WTC11 (cell line): Measurements from ENCODE around the gene PPP2R3C. TPM values are rescaled to one million over a fixed set of nuclear protein-coding genes. Genes with fewer than 3 reads are reported as not detected.

Experiments used
- ATAC-seq: fragments of 200-7000 bp; cut with Tn5 transposase; 2 replicates; pipeline ENCODE4 v1.10.0; 2021; ENCODE audit warnings: mild to moderate bottlenecking, moderate library complexity
- CTCF ChIA-PET: fragments of 300-600 bp; sonication (Branson Sonifier 250); formaldehyde crosslinking; loops from one replicate; lab custom pipeline; 2021; ENCODE audit warnings: antibody characterized with exemption; lab: Charles Lee
- POLR2A ChIA-PET: fragments of 350-600 bp; sonication (Branson Sonifier 250); formaldehyde crosslinking; loops from one replicate; lab custom pipeline; 2021; ENCODE audit warnings: antibody characterized with exemption; lab: Charles Lee
- DNase-seq: peaks from one replicate; pipeline ENCODE4 v3.0.0; 2021; ENCODE audit warnings: low spot score
- H3K27ac Mint-ChIP-seq: 2 replicates; pipeline ENCODE4 v1.8.0; 2021; ENCODE audit warnings: mixed read lengths
- H3K27me3 Mint-ChIP-seq: 2 replicates; pipeline ENCODE4 v1.8.0; 2021; ENCODE audit warnings: low read depth, mild to moderate bottlenecking, moderate library complexity, mixed read lengths
- H3K36me3 Mint-ChIP-seq: 2 replicates; pipeline ENCODE4 v1.8.0; 2021; ENCODE audit warnings: mixed read lengths
- H3K4me1 Mint-ChIP-seq: 2 replicates; pipeline ENCODE4 v1.8.0; 2022; ENCODE audit warnings: mixed read lengths
- H3K4me3 Mint-ChIP-seq: 2 replicates; pipeline ENCODE4 v1.8.0; 2021; ENCODE audit warnings: mild to moderate bottlenecking, moderate library complexity, mixed read lengths
- H3K9me3 Mint-ChIP-seq: 2 replicates; pipeline ENCODE4 v1.8.0; 2021; ENCODE audit warnings: mixed read lengths
- E2F5 ChIP-seq: sonication (generic); formaldehyde crosslinking; IDR thresholded peaks from 2 replicates; pipeline ENCODE4 v1.8.1; 2022; ENCODE audit warnings: mild to moderate bottlenecking, moderate library complexity, missing genetic modification reagents
- FOXK1 ChIP-seq: sonication (generic); formaldehyde crosslinking; IDR thresholded peaks from 2 replicates; pipeline ENCODE4 v1.8.0; 2022; ENCODE audit warnings: mild to moderate bottlenecking, moderate library complexity, missing genetic modification reagents
- IRF1 ChIP-seq: sonication (generic); formaldehyde crosslinking; IDR thresholded peaks from 2 replicates; pipeline ENCODE4 v1.8.0; 2023; ENCODE audit warnings: missing genetic modification reagents
- IRF2 ChIP-seq: sonication (generic); formaldehyde crosslinking; IDR thresholded peaks from 2 replicates; pipeline ENCODE4 v1.8.0; 2022; ENCODE audit warnings: low read depth, missing genetic modification reagents, borderline replicate concordance
- JAZF1 ChIP-seq: fragments of 250-450 bp; sonication (Bioruptor Pico); IDR thresholded peaks from 2 replicates; pipeline ENCODE4 v1.9.0; 2021; ENCODE audit warnings: moderate library complexity, mild to moderate bottlenecking, inconsistent platforms
- NFE2L1 ChIP-seq: sonication (generic); formaldehyde crosslinking; IDR thresholded peaks from 2 replicates; pipeline ENCODE4 v1.8.1; 2023; ENCODE audit warnings: missing genetic modification reagents
- NFYB ChIP-seq: sonication (generic); formaldehyde crosslinking; conservative IDR thresholded peaks from 2 replicates; pipeline ENCODE4 v1.8.0; 2022; ENCODE audit warnings: low read depth, missing genetic modification reagents
- PRDM15 ChIP-seq: sonication (generic); formaldehyde crosslinking; IDR thresholded peaks from 2 replicates; pipeline ENCODE4 v1.8.0; 2022; ENCODE audit warnings: missing genetic modification reagents
- SMAD3 ChIP-seq: sonication (generic); formaldehyde crosslinking; IDR thresholded peaks from 2 replicates; pipeline ENCODE4 v1.8.0; 2022; ENCODE audit warnings: missing genetic modification reagents, mild to moderate bottlenecking, borderline replicate concordance
- ZNF219 ChIP-seq: sonication (generic); formaldehyde crosslinking; IDR thresholded peaks from 2 replicates; pipeline ENCODE4 v1.8.0; 2023; ENCODE audit warnings: missing genetic modification reagents, mild to moderate bottlenecking, borderline replicate concordance
- ZNF671 ChIP-seq: fragments of 250-450 bp; sonication (Bioruptor Pico); IDR thresholded peaks from 2 replicates; pipeline ENCODE4 v1.8.0; 2021; ENCODE audit warnings: mild to moderate bottlenecking
- total RNA-seq: library from RNA; stranded (reverse); gene quantifications from 3 replicates; pipeline ENCODE4 v1.2.3, GENCODE V29; 2021
- TF ChIP-seq, protein P1 (sequence below): sonication (generic); formaldehyde crosslinking; IDR thresholded peaks from 2 replicates; pipeline ENCODE4 v1.8.0; 2022; ENCODE audit warnings: mild to moderate bottlenecking, missing genetic modification reagents
- TF ChIP-seq, protein P2 (sequence below): sonication (generic); formaldehyde crosslinking; IDR thresholded peaks from 2 replicates; pipeline ENCODE4 v1.8.1; 2022; ENCODE audit warnings: low read depth, mild to moderate bottlenecking, moderate library complexity, missing genetic modification reagents, borderline replicate concordance
- TF ChIP-seq, protein P3 (sequence below): fragments of 250-450 bp; sonication (Bioruptor Pico); conservative IDR thresholded peaks from 2 replicates; pipeline ENCODE4 v1.9.0; 2021; ENCODE audit warnings: mild to moderate bottlenecking
- TF ChIP-seq, protein P4 (sequence below): sonication (generic); formaldehyde crosslinking; IDR thresholded peaks from 2 replicates; pipeline ENCODE4 v1.8.1; 2023; ENCODE audit warnings: mild to moderate bottlenecking, moderate library complexity, missing genetic modification reagents
- TF ChIP-seq, protein P5 (sequence below): sonication (generic); formaldehyde crosslinking; IDR thresholded peaks from 2 replicates; pipeline ENCODE4 v1.8.1; 2022; ENCODE audit warnings: low read depth, missing genetic modification reagents, borderline replicate concordance

The PPP2R3C gene
- total RNA-seq, 1 experiment from 2014 or later: 31.6 TPM

DNA sequence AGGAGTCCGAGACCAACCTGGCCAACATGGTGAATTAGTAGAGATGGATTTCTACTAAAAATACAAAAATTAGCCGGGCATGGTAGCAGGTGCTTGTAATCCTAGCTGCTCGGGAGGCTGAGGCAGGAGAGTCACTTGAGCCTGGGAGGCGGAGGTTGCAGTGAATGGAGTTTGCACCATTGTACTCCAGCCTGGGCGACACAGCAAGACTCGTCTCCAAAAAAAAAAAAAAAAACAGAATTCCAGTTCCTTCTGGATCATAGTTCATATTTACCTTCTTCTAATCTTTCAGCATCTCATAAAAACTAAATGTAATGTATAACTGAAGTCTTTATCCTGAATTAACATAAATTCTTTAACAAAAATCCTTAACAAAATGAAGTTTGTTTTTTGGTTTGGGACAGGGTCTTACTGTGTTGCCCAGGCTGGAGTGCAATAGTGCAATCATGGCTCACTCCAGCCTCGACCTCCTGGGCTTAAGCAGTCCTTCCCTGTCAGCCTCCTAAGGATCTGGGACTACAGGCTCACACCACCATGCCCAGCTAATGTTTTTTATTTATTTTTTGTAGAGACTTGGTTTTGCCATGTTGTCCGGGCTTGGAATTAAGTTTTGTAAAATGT, 38.1 kb downstream of the PPP2R3C start (continued):
- TF ChIP-seq ZNF219 (CRISPR knock-in tag) (no peak), E2F5 (CRISPR knock-in tag) (no peak), SMAD3 (CRISPR knock-in tag) (no peak), PRDM15 (no peak)
- TF ChIP-seq, protein P1, sequence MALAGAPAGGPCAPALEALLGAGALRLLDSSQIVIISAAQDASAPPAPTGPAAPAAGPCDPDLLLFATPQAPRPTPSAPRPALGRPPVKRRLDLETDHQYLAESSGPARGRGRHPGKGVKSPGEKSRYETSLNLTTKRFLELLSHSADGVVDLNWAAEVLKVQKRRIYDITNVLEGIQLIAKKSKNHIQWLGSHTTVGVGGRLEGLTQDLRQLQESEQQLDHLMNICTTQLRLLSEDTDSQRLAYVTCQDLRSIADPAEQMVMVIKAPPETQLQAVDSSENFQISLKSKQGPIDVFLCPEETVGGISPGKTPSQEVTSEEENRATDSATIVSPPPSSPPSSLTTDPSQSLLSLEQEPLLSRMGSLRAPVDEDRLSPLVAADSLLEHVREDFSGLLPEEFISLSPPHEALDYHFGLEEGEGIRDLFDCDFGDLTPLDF: no peak
- TF ChIP-seq, protein P2, sequence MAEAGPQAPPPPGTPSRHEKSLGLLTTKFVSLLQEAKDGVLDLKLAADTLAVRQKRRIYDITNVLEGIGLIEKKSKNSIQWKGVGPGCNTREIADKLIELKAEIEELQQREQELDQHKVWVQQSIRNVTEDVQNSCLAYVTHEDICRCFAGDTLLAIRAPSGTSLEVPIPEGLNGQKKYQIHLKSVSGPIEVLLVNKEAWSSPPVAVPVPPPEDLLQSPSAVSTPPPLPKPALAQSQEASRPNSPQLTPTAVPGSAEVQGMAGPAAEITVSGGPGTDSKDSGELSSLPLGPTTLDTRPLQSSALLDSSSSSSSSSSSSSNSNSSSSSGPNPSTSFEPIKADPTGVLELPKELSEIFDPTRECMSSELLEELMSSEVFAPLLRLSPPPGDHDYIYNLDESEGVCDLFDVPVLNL (CRISPR knock-in tag): no peak

GRCh38 chr14:35079742-35080141, 42.0 kb downstream of the PPP2R3C start:
- H3K4me1 Mint-ChIP-seq: no peaks in the 10 kb centered on the region
- TF ChIP-seq IRF2 (no peak), SMAD3 (CRISPR knock-in tag) (no peak), IRF1 (CRISPR knock-in tag) (no peak), FOXK1 (CRISPR knock-in tag) (no peak), ZNF671 (no peak), NFE2L1 (CRISPR knock-in tag) (no peak), NFYB (CRISPR knock-in tag) (no peak), JAZF1 (no peak)
- TF ChIP-seq, protein P3, sequence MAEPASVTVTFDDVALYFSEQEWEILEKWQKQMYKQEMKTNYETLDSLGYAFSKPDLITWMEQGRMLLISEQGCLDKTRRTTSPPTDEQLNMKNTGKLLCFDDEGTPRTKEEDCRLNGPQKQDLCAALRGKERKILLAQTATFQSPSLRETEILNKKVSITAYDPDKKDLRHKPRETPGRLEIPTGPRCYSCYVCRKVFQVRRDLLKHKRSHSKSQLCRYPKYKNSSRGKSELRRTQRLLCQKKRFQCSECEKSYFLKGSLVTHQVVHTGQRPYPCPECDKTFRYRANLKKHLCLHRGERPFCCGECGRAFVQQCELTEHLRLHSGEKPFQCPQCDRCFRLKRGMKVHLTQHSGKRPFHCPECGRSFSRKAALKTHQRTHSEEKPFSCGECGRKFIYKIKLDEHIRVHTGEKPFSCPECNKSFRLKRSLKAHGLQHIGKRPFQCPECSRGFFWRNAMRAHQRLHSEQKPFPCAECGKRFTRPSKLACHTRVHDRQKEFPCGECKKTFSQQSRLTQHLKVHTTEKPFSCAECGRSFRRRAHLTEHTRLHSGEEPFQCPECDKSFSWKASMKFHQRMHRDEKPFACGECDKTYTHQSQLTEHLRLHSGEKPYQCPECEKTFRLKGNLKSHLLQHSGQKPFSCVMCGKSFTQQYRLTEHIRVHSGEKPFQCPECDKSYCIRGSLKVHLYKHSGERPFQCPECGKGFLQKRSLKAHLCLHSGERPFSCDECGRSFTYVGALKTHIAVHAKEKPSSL: no peak
- TF ChIP-seq, protein P4, sequence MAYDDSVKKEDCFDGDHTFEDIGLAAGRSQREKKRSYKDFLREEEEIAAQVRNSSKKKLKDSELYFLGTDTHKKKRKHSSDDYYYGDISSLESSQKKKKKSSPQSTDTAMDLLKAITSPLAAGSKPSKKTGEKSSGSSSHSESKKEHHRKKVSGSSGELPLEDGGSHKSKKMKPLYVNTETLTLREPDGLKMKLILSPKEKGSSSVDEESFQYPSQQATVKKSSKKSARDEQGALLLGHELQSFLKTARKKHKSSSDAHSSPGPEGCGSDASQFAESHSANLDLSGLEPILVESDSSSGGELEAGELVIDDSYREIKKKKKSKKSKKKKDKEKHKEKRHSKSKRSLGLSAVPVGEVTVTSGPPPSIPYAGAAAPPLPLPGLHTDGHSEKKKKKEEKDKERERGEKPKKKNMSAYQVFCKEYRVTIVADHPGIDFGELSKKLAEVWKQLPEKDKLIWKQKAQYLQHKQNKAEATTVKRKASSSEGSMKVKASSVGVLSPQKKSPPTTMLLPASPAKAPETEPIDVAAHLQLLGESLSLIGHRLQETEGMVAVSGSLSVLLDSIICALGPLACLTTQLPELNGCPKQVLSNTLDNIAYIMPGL: no peak
- TF ChIP-seq, protein P5, sequence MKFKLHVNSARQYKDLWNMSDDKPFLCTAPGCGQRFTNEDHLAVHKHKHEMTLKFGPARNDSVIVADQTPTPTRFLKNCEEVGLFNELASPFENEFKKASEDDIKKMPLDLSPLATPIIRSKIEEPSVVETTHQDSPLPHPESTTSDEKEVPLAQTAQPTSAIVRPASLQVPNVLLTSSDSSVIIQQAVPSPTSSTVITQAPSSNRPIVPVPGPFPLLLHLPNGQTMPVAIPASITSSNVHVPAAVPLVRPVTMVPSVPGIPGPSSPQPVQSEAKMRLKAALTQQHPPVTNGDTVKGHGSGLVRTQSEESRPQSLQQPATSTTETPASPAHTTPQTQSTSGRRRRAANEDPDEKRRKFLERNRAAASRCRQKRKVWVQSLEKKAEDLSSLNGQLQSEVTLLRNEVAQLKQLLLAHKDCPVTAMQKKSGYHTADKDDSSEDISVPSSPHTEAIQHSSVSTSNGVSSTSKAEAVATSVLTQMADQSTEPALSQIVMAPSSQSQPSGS (CRISPR knock-in tag): no peak
- TF ChIP-seq, all 79 proteins: peak for 0
- H3K4me3 Mint-ChIP-seq: no peak overlapping the region
- no peak for ATAC-seq
- no peak overlapping the region for H3K27ac Mint-ChIP-seq
- no peaks in the 10 kb centered on the region for H3K9me3 Mint-ChIP-seq
- no peak for DNase-seq
- H3K27me3 Mint-ChIP-seq: no peaks in the 10 kb centered on the region
- peaks cover 19% of the 10 kb centered on the region for H3K36me3 Mint-ChIP-seq
- ChIA-PET CTCF (no interaction called here), POLR2A (no interaction called here)
